Muscle layer of duodenum (tissue), 2 donors: Measurements from ENCODE around the gene DOCK7.
"Not testable (repeated sequence)": the region's sequence is repeated elsewhere in the genome, so short reads cannot be mapped to it uniquely, and the experiment has no call there.

Experiments
- H3K27ac ChIP-seq: one replicate; pipeline ENCODE4 v1.7.0; 2013; ENCODE audit warnings: mild to moderate bottlenecking, low read length
- H3K27me3 ChIP-seq: one replicate; pipeline ENCODE4 v1.7.0; 2013; ENCODE audit warnings: low read depth, mild to moderate bottlenecking, control low read depth, low read length
- H3K36me3 ChIP-seq, 2 donors: one replicate each; pipeline ENCODE4 v1.7.0; 2013; ENCODE audit warnings: low read length in 2 of 2, control low read depth in 1 of 2, mild to moderate bottlenecking in 1 of 2; ENCODE audit not compliant: insufficient read depth in 2 of 2, control insufficient read depth in 1 of 2
- H3K4me1 ChIP-seq, 2 donors: one replicate each; pipeline ENCODE4 v1.7.0; 2013; ENCODE audit warnings: low read length in 2 of 2, mild to moderate bottlenecking in 2 of 2, control low read depth in 1 of 2, moderate library complexity in 1 of 2; ENCODE audit not compliant: insufficient read depth in 2 of 2, control insufficient read depth in 1 of 2
- H3K4me3 ChIP-seq, 2 donors: one replicate each; pipeline ENCODE4 v1.7.0; 2013; ENCODE audit warnings: low read length in 2 of 2, low read depth in 1 of 2, mild to moderate bottlenecking in 1 of 2
- H3K9me3 ChIP-seq, 2 donors: one replicate each; pipeline ENCODE4 v1.7.0; 2013; ENCODE audit warnings: low read length in 2 of 2, control low read depth in 1 of 2, mild to moderate bottlenecking in 1 of 2; ENCODE audit not compliant: control insufficient read depth in 1 of 2
- donor health status: healthy.

The DOCK7 gene

DNA sequence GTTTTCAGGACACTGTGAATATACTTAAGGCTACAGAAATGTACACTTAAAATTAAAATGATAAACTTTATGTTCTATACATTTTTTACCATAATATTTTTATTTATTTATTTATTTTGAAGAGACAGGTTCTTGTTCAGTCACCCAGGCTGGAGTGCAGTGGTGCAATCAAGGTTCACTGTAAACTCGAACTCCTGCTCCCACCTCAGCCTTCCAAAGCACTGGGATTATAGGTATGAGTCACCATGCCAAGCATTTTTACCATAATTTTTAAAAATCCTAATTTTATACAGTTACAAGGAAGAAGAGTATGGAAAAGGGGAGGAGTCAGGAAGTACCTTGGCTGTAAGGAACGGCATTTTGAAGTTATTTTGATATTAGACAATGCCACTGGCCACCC, 114.5 kb downstream of the DOCK7 start:
- Histone ChIP-seq H3K9me3 (no peaks in the 10 kb centered on the region), H3K36me3 (peaks cover 18 to 29% of the 10 kb centered on the region in 2 donors), H3K27ac (no peak overlapping the region)

DNA sequence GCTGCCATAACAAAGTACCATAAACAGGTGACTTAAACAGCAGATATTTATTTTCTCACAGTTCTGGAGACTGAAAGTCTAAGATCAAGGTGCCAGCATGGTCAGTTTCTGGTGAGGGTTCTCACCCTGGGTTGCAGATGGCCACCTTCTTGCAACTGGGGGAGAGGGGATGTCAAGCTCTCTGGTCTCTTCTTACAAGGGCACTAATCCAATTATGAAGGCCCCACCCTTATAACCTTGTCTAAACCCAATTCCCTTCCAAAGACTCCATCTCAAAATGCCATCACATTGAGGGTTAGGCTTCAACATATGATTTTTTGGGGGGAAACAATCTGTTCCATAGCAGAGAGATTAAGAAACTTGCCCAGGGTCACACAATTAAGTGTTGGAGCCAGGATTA, 115.7 kb downstream of the DOCK7 start:
- Histone ChIP-seq H3K4me3 (no peak overlapping the region), H3K4me1 (no peaks in the 10 kb centered on the region), H3K36me3 (peaks cover 18 to 25% of the 10 kb centered on the region in 2 donors), H3K27me3 (no peaks in the 10 kb centered on the region), H3K27ac (no peak overlapping the region), H3K9me3 (peaks cover 0 to under 1% of the 10 kb centered on the region in 2 donors)

More for the DNA sequence above, 114.5 kb downstream of the DOCK7 start:
- H3K4me1 ChIP-seq = no peaks in the 10 kb centered on the region
- no peak overlapping the region for H3K4me3 ChIP-seq
- H3K27me3 ChIP-seq = no peaks in the 10 kb centered on the region

GRCh38 chr1:62571517-62571916, 116.7 kb downstream of the DOCK7 start:
- not testable (repeated sequence) for H3K9me3 ChIP-seq, H3K27me3 ChIP-seq, H3K27ac ChIP-seq, H3K4me1 ChIP-seq, H3K4me3 ChIP-seq
- peaks cover 18 to 25% of the 10 kb centered on the region in 2 donors for H3K36me3 ChIP-seq

GRCh38 chr1:62567926-62568325, 120.3 kb downstream of the DOCK7 start:
- not testable (repeated sequence) for H3K4me1 ChIP-seq, H3K27ac ChIP-seq, H3K9me3 ChIP-seq, H3K27me3 ChIP-seq, H3K4me3 ChIP-seq
- H3K36me3 ChIP-seq = peaks cover 9 to 13% of the 10 kb centered on the region in 2 donors

DNA sequence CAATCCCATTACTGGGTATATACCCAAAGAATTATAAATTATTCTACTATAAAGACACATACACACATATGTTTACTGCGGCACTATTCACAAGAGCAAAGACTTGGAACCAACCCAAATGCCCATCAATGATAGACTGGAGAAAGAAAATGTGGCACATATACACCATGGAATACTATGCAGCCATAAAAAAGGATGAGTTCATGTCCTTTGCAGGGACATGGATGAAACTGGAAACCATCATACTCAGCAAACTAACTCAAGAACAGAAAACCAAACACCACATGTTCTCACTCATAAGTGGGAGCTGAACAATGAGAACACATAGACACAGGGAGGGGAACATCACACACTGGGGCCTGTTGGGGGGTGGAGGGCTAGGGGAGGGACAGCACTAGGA, 121.0 kb downstream of the DOCK7 start:
- not testable (repeated sequence) for H3K4me1 ChIP-seq, H3K27me3 ChIP-seq, H3K9me3 ChIP-seq, H3K27ac ChIP-seq, H3K36me3 ChIP-seq, H3K4me3 ChIP-seq

GRCh38 chr1:62561306-62561705, 126.9 kb downstream of the DOCK7 start:
- H3K27me3 ChIP-seq = no peaks in the 10 kb centered on the region
- H3K4me1 ChIP-seq = no peaks in the 10 kb centered on the region
- H3K36me3 ChIP-seq = no peaks in the 10 kb centered on the region
- H3K4me3 ChIP-seq = no peak overlapping the region
- no peak overlapping the region for H3K27ac ChIP-seq
- no peaks in the 10 kb centered on the region for H3K9me3 ChIP-seq

DNA sequence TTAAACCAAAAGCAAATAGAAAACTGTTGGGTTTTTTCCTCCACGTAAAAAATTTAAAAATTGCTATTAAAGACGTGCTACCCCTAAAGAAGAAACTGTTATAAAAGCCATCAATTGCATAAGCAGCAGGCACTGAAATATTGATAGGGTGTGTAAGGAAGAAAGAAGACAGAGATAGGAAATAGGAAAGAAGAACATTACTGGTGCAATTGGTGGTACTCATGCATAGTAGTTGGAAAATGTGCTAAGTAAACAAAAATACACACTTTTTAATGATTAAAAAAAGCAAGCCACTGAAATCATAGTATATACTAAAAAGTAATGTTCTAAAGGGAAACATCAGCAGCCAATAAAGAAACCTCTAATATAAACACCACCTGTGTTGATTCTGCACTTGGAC, 143.6 kb downstream of the DOCK7 start:
- no peaks in the 10 kb centered on the region for H3K9me3 ChIP-seq
- H3K4me3 ChIP-seq = no peak overlapping the region
- no peaks in the 10 kb centered on the region for H3K4me1 ChIP-seq
- H3K36me3 ChIP-seq = peaks cover 3 to 9% of the 10 kb centered on the region in 2 donors
- H3K27me3 ChIP-seq = no peaks in the 10 kb centered on the region
- H3K27ac ChIP-seq = no peak overlapping the region

GRCh38 chr1:62541048-62541447, 147.1 kb downstream of the DOCK7 start:
- H3K27me3 ChIP-seq = no peaks in the 10 kb centered on the region
- H3K27ac ChIP-seq = no peak overlapping the region
- H3K4me1 ChIP-seq = no peaks in the 10 kb centered on the region
- H3K9me3 ChIP-seq = no peaks in the 10 kb centered on the region
- H3K36me3 ChIP-seq = peaks cover 16 to 21% of the 10 kb centered on the region in 2 donors
- no peak overlapping the region for H3K4me3 ChIP-seq

GRCh38 chr1:62539028-62539447, 149.1 kb downstream of the DOCK7 start:
- H3K27ac ChIP-seq = no peak overlapping the region
- no peaks in the 10 kb centered on the region for H3K4me1 ChIP-seq
- H3K27me3 ChIP-seq = no peaks in the 10 kb centered on the region
- H3K36me3 ChIP-seq = peaks cover 20 to 21% of the 10 kb centered on the region in 2 donors
- no peak overlapping the region for H3K4me3 ChIP-seq
- H3K9me3 ChIP-seq = no peaks in the 10 kb centered on the region

GRCh38 chr1:62536865-62537264, 151.3 kb downstream of the DOCK7 start:
- Histone ChIP-seq H3K4me1 (no peaks in the 10 kb centered on the region), H3K4me3 (no peak overlapping the region), H3K9me3 (no peaks in the 10 kb centered on the region), H3K27me3 (no peaks in the 10 kb centered on the region), H3K36me3 (peaks cover 11 to 20% of the 10 kb centered on the region in 2 donors), H3K27ac (no peak overlapping the region)

- H3K9me3 ChIP-seq = no peaks in the 10 kb centered on the region
- H3K36me3 ChIP-seq = peaks cover 3 to 9% of the 10 kb centered on the region in 2 donors
- no peaks in the 10 kb centered on the region for H3K27me3 ChIP-seq
- H3K4me1 ChIP-seq = no peaks in the 10 kb centered on the region
- H3K4me3 ChIP-seq = no peak overlapping the region
- H3K27ac ChIP-seq = no peak overlapping the region
Measured at GRCh38 chr1:62530516-62531154, 157.6 kb downstream of the DOCK7 start.

- H3K4me1 ChIP-seq = no peaks in the 10 kb centered on the region
- H3K9me3 ChIP-seq = no peaks in the 10 kb centered on the region
- H3K27me3 ChIP-seq = no peaks in the 10 kb centered on the region
- H3K36me3 ChIP-seq = peaks cover 0 to 9% of the 10 kb centered on the region in 2 donors
- H3K27ac ChIP-seq = no peak overlapping the region
- no peak overlapping the region for H3K4me3 ChIP-seq
Measured at GRCh38 chr1:62529227-62529626, 159.0 kb downstream of the DOCK7 start.
